ENCODE data around the gene ENAM. TPM values are rescaled to one million over a fixed set of nuclear protein-coding genes. Genes with fewer than 3 reads are reported as not detected.

Gene ENAM
- total and polyA plus RNA-seq, 9 of the 15 experiments (the other 6 are each of a cell fraction or from before 2014, with no cell fraction given): 0.04 to 0.09 (median 0.04) TPM; not detected in 6

GRCh38 chr4:70680934-70681333, 52.4 kb downstream of the ENAM start:
- no peaks in the 10 kb centered on the region for H3K4me1 ChIP-seq (replicated peaks in 1 of 2; ENCODE audit: control insufficient read depth in 2 of 2, insufficient read depth in 2 of 2, low read length in 2 of 2)
- no peaks in the 10 kb centered on the region for H3K27me3 ChIP-seq (ENCODE audit: control insufficient read depth in 2 of 2, insufficient read depth in 2 of 2, low read length in 2 of 2)
- no peaks in the 10 kb centered on the region for H4K20me1 ChIP-seq (replicated peaks; ENCODE audit: control insufficient read depth, insufficient read depth, low read length)
- H3K9me1 ChIP-seq (ENCODE audit: control insufficient read depth, insufficient read depth, low read length): no peaks in the 10 kb centered on the region
- no peaks in the 10 kb centered on the region for H3K9me3 ChIP-seq (replicated peaks; ENCODE audit: control insufficient read depth, insufficient read depth, low read depth, low read length)
- ATAC-seq (no peak), DNase-seq (ENCODE audit: extremely low read depth in 1 of 4, low spot score in 3 of 4) (no peak), FAIRE-seq (no peak)
- intact Hi-C loops (cut with micrococcal nuclease) (no loop called here), in situ Hi-C loops (cut with MboI) (no loop called here)
- no peak overlapping the region for H3K4me2 ChIP-seq (ENCODE audit: insufficient read depth, low read length)
- no peaks in the 10 kb centered on the region for H3K36me3 ChIP-seq (ENCODE audit: control insufficient read depth, insufficient read depth, low read length)
- CTCF ChIA-PET (ENCODE audit: low intra/inter-chr PET ratio): no interaction called here
- H2AFZ ChIP-seq (ENCODE audit: low read depth, low read length): 0 out of 2 replicates have a peak overlapping the region, but pooled peaks have one; percentile 1
- no peak overlapping the region for H3K9ac ChIP-seq (ENCODE audit: insufficient read depth in 1 of 2, low read depth in 2 of 2, low read length in 2 of 2)
- no peak overlapping the region for H3K4me3 ChIP-seq
- BruUV-seq (replicated peaks): no TSS peak
- TF ChIP-seq PRDM10 (IDR thresholded peaks at IDR 0.05; ENCODE audit: partially characterized antibody): no peak
- no peak for TF ChIP-seq THAP7 (CRISPR knock-in tag; IDR thresholded peaks at IDR 0.05)
- TF ChIP-seq BACH1 (tag; IDR thresholded peaks at IDR 0.05): no peak
- no peak for TF ChIP-seq SNAPC5 (CRISPR knock-in tag; IDR thresholded peaks at IDR 0.05)
- no peak for TF ChIP-seq CHD2 (IDR thresholded peaks at IDR 0.05; ENCODE audit: low read depth, low read length)
- no peak for TF ChIP-seq OTX1 (CRISPR knock-in tag; IDR thresholded peaks at IDR 0.05)
- TF ChIP-seq SMARCE1 (IDR thresholded peaks at IDR 0.05): no peak
- no peak for TF ChIP-seq MCM2 (IDR thresholded peaks at IDR 0.05; ENCODE audit: low read depth)
- no peak for TF ChIP-seq MCM7 (IDR thresholded peaks at IDR 0.05)
- no peak for TF ChIP-seq ZNF717 (CRISPR knock-in tag; IDR thresholded peaks at IDR 0.05)
- no peak for TF ChIP-seq RAD21 (CRISPR knock-in tag; conservative IDR thresholded peaks at IDR 0.05 in 1 of 2, IDR thresholded peaks at IDR 0.05 in 1 of 2)
- TF ChIP-seq MTA1 (IDR thresholded peaks at IDR 0.05; ENCODE audit: borderline replicate concordance): no peak
- no peak for TF ChIP-seq RBM34 (IDR thresholded peaks at IDR 0.05; ENCODE audit: borderline replicate concordance, insufficient read depth, low read length)
- no peak for TF ChIP-seq KAT2B (IDR thresholded peaks at IDR 0.05; ENCODE audit: low read depth, low read length)
- TF ChIP-seq MBD2 (IDR thresholded peaks at IDR 0.05; ENCODE audit: borderline replicate concordance, low read depth): no peak
- TF ChIP-seq ZNF165 (CRISPR knock-in tag; IDR thresholded peaks at IDR 0.05; ENCODE audit: borderline replicate concordance): no peak
- POLR2A ChIA-PET: no interaction called here
- H3K79me2 ChIP-seq (ENCODE audit: control insufficient read depth, insufficient read depth, low read length): no peaks in the 10 kb centered on the region
- no peak overlapping the region for H3K27ac ChIP-seq (ENCODE audit: extremely low read depth, low read depth, low read length)

All from K562 (cell line).